MM.1S (cell line): Measurements from ENCODE around the gene MEX3D.

ENCODE experiments used
- DNase-seq: peaks from one replicate; pipeline ENCODE4 v3.0.0-alpha.2; 2015
- H2AFZ ChIP-seq: fragments of 300-600 bp; sonication (generic); 2 replicates; pipeline ENCODE4 v1.6.0; 2016; ENCODE audit warnings: antibody characterized with exemption, low read length
- H3F3A ChIP-seq: fragments of 300-600 bp; sonication (generic); 2 replicates; pipeline ENCODE4 v1.6.1; 2016; ENCODE audit warnings: mild to moderate bottlenecking, antibody characterized with exemption, low read length, moderate library complexity, mixed read lengths; ENCODE audit not compliant: insufficient read depth
- H3K27ac ChIP-seq: fragments of 300-600 bp; sonication (generic); 2 replicates; pipeline ENCODE4 v1.5.1; 2016; ENCODE audit warnings: mild to moderate bottlenecking, low read length
- H3K27me3 ChIP-seq: fragments of 300-600 bp; sonication (generic); replicated peaks from 2 replicates; pipeline ENCODE4 v1.6.0; 2016; ENCODE audit warnings: low read length; ENCODE audit not compliant: insufficient read depth
- H3K36me3 ChIP-seq: fragments of 300-600 bp; sonication (generic); replicated peaks from 2 replicates; pipeline ENCODE4 v1.6.1; 2016; ENCODE audit warnings: mild to moderate bottlenecking, low read length, mixed read lengths; ENCODE audit not compliant: insufficient read depth
- H3K4me1 ChIP-seq: fragments of 300-600 bp; sonication (generic); 2 replicates; pipeline ENCODE4 v1.6.1; 2016; ENCODE audit warnings: low read length, mixed read lengths
- H3K4me2 ChIP-seq: fragments of 300-600 bp; sonication (generic); 2 replicates; pipeline ENCODE4 v1.6.0; 2016; ENCODE audit warnings: low read depth, low read length
- H3K4me3 ChIP-seq: fragments of 300-600 bp; sonication (generic); 2 replicates; pipeline ENCODE4 v1.5.1; 2016; ENCODE audit warnings: low read length, mixed read lengths
- H3K79me2 ChIP-seq: fragments of 300-600 bp; sonication (generic); 2 replicates; pipeline ENCODE4 v1.6.1; 2016; ENCODE audit warnings: mixed run types, low read length, mixed read lengths
- H3K9ac ChIP-seq: fragments of 300-600 bp; sonication (generic); 2 replicates; pipeline ENCODE4 v1.6.1; 2016; ENCODE audit warnings: low read length, mixed read lengths
- H3K9me2 ChIP-seq: fragments of 300-600 bp; sonication (generic); replicated peaks from 2 replicates; pipeline ENCODE4 v1.6.1; 2016; ENCODE audit warnings: mild to moderate bottlenecking, low read length, mixed read lengths; ENCODE audit not compliant: insufficient read depth
- H3K9me3 ChIP-seq: fragments of 300-600 bp; sonication (generic); replicated peaks from 2 replicates; pipeline ENCODE4 v1.6.1; 2016; ENCODE audit warnings: mild to moderate bottlenecking, low read length, mixed read lengths; ENCODE audit not compliant: insufficient read depth
- H4K20me1 ChIP-seq: fragments of 300-600 bp; sonication (generic); 2 replicates; pipeline ENCODE4 v1.6.1; 2016; ENCODE audit warnings: mild to moderate bottlenecking, low read length, moderate library complexity, mixed read lengths; ENCODE audit not compliant: insufficient read depth
- CTCF ChIP-seq: fragments of 300-600 bp; sonication (generic); IDR thresholded peaks from 2 replicates; pipeline ENCODE4 v1.5.1; 2016; ENCODE audit warnings: antibody characterized with exemption, low read length, mixed read lengths
- EZH2 ChIP-seq: fragments of 300-600 bp; sonication (generic); optimal IDR thresholded peaks from 2 replicates; pipeline ENCODE3; 2017; ENCODE audit warnings: low read depth, mild to moderate bottlenecking, antibody characterized with exemption, low read length, mixed read lengths
- EZH2phosphoT487 ChIP-seq: fragments of 300-600 bp; sonication (generic); IDR thresholded peaks from 2 replicates; pipeline ENCODE4 v1.6.1; 2018; ENCODE audit warnings: antibody characterized with exemption, low read length

The MEX3D gene

GRCh38 chr19:1570836-1571235 is 2.7 kb upstream of the MEX3D start:
- peaks cover 5% of the 10 kb centered on the region for H3K4me1 ChIP-seq

GRCh38 chr19:1569997-1570396 is 1.9 kb upstream of the MEX3D start:
- Histone ChIP-seq H3K4me2 (no peak overlapping the region), H3F3A (0 out of 2 replicates have a peak, but pooled peaks cover 2% of the 10 kb centered on the region), H3K79me2 (peaks cover 13% of the 10 kb centered on the region), H3K9me3 (no peaks in the 10 kb centered on the region), H3K27me3 (peaks cover 45% of the 10 kb centered on the region), H4K20me1 (peaks cover 4% of the 10 kb centered on the region; the same call in 1 of the 2 replicates), H3K9me2 (no peaks in the 10 kb centered on the region), H3K27ac (no peak overlapping the region), H3K9ac (no peak overlapping the region), H3K4me3 (no peak overlapping the region), H2AFZ (no peak overlapping the region), H3K36me3 (no peaks in the 10 kb centered on the region), H3K4me1 (peaks cover 5% of the 10 kb centered on the region)
- TF ChIP-seq EZH2 (no peak), CTCF (no peak), EZH2phosphoT487 (no peak)
- DNase-seq: no peak

More at GRCh38 chr19:1570836-1571235, 2.7 kb upstream of the MEX3D start:
- Histone ChIP-seq H4K20me1 (peaks cover 3% of the 10 kb centered on the region; the same call in 1 of the 2 replicates), H3K36me3 (no peaks in the 10 kb centered on the region), H3K9ac (no peak overlapping the region), H3K27me3 (peaks cover 45% of the 10 kb centered on the region), H3K27ac (no peak overlapping the region), H2AFZ (no peak overlapping the region), H3K9me3 (no peaks in the 10 kb centered on the region), H3K4me3 (no peak overlapping the region), H3F3A (no peaks in the 10 kb centered on the region), H3K4me2 (no peak overlapping the region), H3K79me2 (peaks cover 9% of the 10 kb centered on the region), H3K9me2 (no peaks in the 10 kb centered on the region)
- no peak for TF ChIP-seq EZH2phosphoT487
- no peak for TF ChIP-seq CTCF
- no peak for TF ChIP-seq EZH2
- no peak for DNase-seq

DNA sequence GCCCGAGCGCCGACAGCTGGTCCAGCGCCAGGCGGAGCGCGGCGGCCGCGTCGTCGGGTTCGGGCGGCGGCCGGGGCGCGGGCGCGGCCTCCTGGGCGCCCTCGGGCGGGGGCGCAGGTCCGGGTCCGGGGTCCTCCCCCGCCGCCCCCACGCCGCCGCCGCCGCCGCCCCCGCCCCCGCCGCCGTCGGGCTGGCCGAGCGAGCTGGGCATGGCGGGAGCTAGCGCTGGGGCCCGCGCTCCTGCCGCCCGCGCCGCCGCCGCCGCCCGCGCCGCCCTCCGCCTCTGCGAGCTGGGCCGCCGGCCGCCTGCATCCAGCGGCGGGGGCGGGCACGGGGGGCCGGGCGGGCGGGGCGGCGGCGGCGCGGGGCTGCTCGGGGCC is 287 bp downstream of the MEX3D start:
- H3K9me3 ChIP-seq: no peaks in the 10 kb centered on the region
- H3K27ac ChIP-seq: no peak overlapping the region
- no peaks in the 10 kb centered on the region for H3K36me3 ChIP-seq
- H3K27me3 ChIP-seq: peaks cover 43% of the 10 kb centered on the region
- peaks cover 5% of the 10 kb centered on the region for H3K4me1 ChIP-seq
- no peak for TF ChIP-seq CTCF
- no peak for TF ChIP-seq EZH2
- no peaks in the 10 kb centered on the region for H3K9me2 ChIP-seq
- no peak overlapping the region for H3K9ac ChIP-seq
- peaks cover 19% of the 10 kb centered on the region for H3K79me2 ChIP-seq
- H3K4me3 ChIP-seq: no peak overlapping the region
- H4K20me1 ChIP-seq: peaks cover 4% of the 10 kb centered on the region; the same call in 1 of the 2 replicates
- 0 out of 2 replicates have a peak, but pooled peaks cover 2% of the 10 kb centered on the region for H3F3A ChIP-seq
- no peak overlapping the region for H2AFZ ChIP-seq
- no peak overlapping the region for H3K4me2 ChIP-seq
- no peak for DNase-seq
